HG03558 (cell line): ENCODE results near the gene ACSF3.
"Not testable (repeated sequence)": the region's sequence is repeated elsewhere in the genome, so short reads cannot be mapped to it uniquely, and the experiment has no call there.

Experiments used
- ATAC-seq: cut with Tn5 transposase; IDR thresholded peaks from one replicate; pipeline ENCODE4 v1.9.1; 2021; ENCODE audit warnings: moderate number of reproducible peaks; ENCODE audit not compliant: unreplicated experiment; ENCODE audit errors: extremely low read depth

Gene ACSF3

GRCh38 chr16:89090669-89091426 is 2.8 kb upstream of the ACSF3 start:
- ATAC-seq: no peak

- ATAC-seq: no peak
Observed at GRCh38 chr16:89092013-89092412, 1.6 kb upstream of the ACSF3 start.

GRCh38 chr16:89093252-89093601 is 425 bp upstream of the ACSF3 start:
- ATAC-seq: not testable (repeated sequence)

- ATAC-seq: no peak
Observed at GRCh38 chr16:89094252-89094879, 714 bp downstream of the ACSF3 start.

- no peak for ATAC-seq
Observed at GRCh38 chr16:89094880-89095258, 1.2 kb downstream of the ACSF3 start.

- ATAC-seq: no peak
Observed at GRCh38 chr16:89095491-89095951, 1.9 kb downstream of the ACSF3 start.

- ATAC-seq: no peak
Observed at GRCh38 chr16:89096042-89096717, 2.5 kb downstream of the ACSF3 start.

- ATAC-seq: no peak
Observed at GRCh38 chr16:89096768-89097391, 3.2 kb downstream of the ACSF3 start.

GRCh38 chr16:89097392-89097772 is 3.7 kb downstream of the ACSF3 start:
- no peak for ATAC-seq

GRCh38 chr16:89098767-89099430 is 5.2 kb downstream of the ACSF3 start:
- ATAC-seq: no peak

GRCh38 chr16:89099905-89100304 is 6.3 kb downstream of the ACSF3 start:
- ATAC-seq: no peak

- no peak for ATAC-seq
Observed at GRCh38 chr16:89100601-89101302, 7.1 kb downstream of the ACSF3 start.

- no peak for ATAC-seq
Observed at GRCh38 chr16:89101303-89102040, 7.8 kb downstream of the ACSF3 start.

- ATAC-seq: no peak
Observed at GRCh38 chr16:89102041-89102471, 8.4 kb downstream of the ACSF3 start.

GRCh38 chr16:89102481-89103073 is 8.9 kb downstream of the ACSF3 start:
- no peak for ATAC-seq

GRCh38 chr16:89103156-89103555 is 9.5 kb downstream of the ACSF3 start:
- no peak for ATAC-seq

GRCh38 chr16:89103781-89104180 is 10.1 kb downstream of the ACSF3 start:
- ATAC-seq: no peak

- no peak for ATAC-seq
Observed at GRCh38 chr16:89104303-89104702, 10.7 kb downstream of the ACSF3 start.
